Astrocyte of the cerebellum (primary cell): ENCODE measurements around the gene TRAF3.

Experiments
- DNase-seq: peaks from one replicate; pipeline ENCODE4 v3.0.0-alpha.2; 2011; ENCODE audit warnings: low read depth
- H3K4me3 ChIP-seq: 2 replicates; pipeline ENCODE4 v1.5.1; 2011; ENCODE audit warnings: mild to moderate bottlenecking, low read depth, low read length, moderate library complexity
- CTCF ChIP-seq: IDR thresholded peaks from 2 replicates; pipeline ENCODE4 v1.5.1; 2012; ENCODE audit warnings: low read length, low read depth, moderate library complexity, mild to moderate bottlenecking; ENCODE audit errors: missing control alignments
- in situ Hi-C: cut with HindIII; loops from 2 replicates; pipeline ENCODE4 v1.10.0; 2017; ENCODE audit warnings: low sequenced_read_pairs

The TRAF3 gene

GRCh38 chr14:102906616-102907302, 129.5 kb downstream of the TRAF3 start:
- DNase-seq: no peak
- no peak for TF ChIP-seq CTCF
- H3K4me3 ChIP-seq: no peak overlapping the region
- in situ Hi-C loops: no loop called here

DNA sequence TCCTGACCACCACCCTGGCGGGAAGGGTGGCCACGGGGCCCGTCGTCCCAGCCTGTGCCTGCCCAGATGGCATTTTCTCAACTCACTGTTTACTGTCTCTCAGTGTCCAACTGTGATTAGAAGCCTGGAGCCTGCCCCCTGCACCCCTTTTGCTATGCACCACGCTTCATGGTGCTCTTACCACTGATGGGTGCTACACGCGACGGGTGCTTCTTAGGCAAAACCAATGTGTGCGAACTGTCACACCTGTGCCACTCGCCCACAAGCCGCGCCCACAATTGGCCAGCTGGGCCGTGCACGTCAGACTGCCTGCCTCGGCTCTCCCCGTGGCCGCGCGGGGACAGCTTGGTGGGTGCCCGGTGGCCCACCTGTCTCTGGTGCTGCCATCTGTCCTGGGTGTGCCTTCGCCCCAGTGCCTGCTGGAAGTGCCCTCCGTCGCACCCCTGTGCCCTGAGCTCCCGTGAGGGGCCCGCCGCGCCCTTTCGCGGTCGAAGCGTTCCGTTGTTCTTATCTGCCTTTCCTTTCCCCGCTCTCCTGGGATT, 130.1 kb downstream of the TRAF3 start:
- no peak for TF ChIP-seq CTCF
- no peak for DNase-seq
- in situ Hi-C loops: no loop called here
- H3K4me3 ChIP-seq: no peak overlapping the region

DNA sequence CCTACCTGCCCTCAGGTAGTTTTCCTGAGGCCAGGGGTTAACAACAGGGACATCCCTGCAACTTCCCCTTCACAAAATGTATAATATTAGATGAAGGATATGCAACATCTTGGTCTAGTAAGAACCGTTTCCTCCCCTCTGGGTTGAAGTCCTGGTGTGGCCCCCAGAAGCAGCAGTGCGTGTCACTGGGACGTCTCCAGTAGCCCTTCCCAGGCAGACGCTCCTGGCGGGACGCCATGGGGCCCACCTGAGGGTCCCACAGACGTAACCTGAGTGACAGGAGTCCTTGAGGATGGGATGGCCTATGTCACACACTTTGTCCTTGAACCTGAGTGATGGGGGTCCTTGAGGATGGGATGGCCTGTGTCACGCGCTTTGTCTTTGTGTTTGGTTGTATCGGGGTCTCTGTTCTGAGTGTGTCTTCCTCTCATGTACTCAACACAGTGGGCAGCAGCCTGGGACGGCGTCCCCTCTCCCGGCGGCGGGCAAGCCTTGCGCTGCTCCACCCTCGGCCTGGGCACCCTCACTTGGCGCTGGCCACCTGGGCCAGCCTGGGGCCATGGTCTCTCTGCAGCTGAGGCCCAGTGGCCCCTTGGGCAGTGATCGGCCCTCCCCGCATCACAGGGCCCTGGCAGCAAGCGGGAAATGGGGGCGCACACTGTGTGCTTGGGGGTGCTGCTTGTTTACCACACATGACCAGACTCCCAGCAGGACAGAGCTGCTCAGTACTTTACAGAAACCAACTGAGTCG, 130.9 kb downstream of the TRAF3 start:
- no peak for DNase-seq
- in situ Hi-C loops: no loop called here
- no peak for TF ChIP-seq CTCF
- no peak overlapping the region for H3K4me3 ChIP-seq

DNA sequence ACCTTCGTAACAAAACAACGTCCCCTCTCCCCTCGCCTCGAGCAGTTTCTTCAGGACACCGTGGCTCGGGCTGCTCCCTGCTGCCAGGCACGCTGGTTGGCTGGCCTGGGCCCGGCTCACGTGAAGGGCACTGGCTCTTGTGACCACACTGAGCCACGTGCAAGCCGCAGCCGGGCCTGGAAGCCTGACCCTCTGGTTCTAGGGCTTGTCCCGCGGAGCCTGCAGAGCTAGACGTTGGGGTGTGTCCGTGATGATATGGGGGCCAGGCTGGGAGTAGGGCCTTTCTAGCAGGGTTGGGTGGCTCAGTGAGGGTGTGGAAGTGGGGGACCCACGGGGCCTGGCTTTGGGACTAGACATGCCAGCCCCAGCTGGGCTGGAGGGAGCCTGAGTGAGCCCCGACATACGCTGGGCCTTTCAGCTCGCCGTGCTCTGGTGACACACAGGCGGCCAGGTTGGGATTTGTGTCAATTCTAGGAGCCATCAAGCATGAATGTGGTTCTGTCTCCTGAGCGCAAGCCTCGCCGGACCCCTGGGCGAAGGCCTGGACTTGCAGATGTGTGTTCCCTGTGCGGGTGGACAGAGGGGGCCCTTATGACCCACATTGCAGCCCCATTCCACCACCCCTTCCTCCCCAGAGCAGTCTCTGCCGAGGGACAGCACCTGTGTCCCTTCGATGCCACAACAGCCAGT, 131.7 kb downstream of the TRAF3 start:
- no peak overlapping the region for H3K4me3 ChIP-seq
- no peak for TF ChIP-seq CTCF
- no peak for DNase-seq
- in situ Hi-C loops: no loop called here

DNA sequence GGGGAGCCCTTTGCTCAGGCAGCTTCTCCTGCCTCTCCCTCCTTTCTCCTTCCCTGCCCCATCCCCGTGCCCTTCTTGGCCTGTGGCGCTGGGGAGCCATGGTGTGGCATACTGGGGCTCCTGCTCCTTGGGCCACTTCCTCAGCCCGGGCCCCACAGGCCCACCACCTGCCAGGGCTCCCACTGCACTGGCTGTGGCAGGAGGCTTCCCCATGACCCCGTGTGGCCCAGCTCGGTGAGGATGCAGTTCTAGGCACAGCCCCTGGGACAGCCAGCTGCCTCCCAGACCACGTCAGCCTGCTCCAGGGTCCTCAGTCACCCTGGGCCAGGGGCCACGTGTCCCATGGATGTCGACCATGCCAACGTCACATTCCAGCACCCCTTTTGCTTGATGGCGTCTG, 132.2 kb downstream of the TRAF3 start:
- DNase-seq: no peak
- TF ChIP-seq CTCF: no peak
- in situ Hi-C loops: no loop called here
- no peak overlapping the region for H3K4me3 ChIP-seq

- no peak for DNase-seq
- TF ChIP-seq CTCF: no peak
- no peak overlapping the region for H3K4me3 ChIP-seq
- in situ Hi-C loops: no loop called here
These were observed 132.7 kb downstream of the TRAF3 start for GRCh38 chr14:102909911-102910310.
